ENCODE results near the gene TNFRSF9. TPM values are rescaled to one million over a fixed set of nuclear protein-coding genes. Genes with fewer than 3 reads are reported as not detected.

TNFRSF9 gene
- total and polyA plus RNA-seq, 2 of the 8 experiments (the other 6 are each of a cell fraction or from before 2014, with no cell fraction given), result not detected

DNA sequence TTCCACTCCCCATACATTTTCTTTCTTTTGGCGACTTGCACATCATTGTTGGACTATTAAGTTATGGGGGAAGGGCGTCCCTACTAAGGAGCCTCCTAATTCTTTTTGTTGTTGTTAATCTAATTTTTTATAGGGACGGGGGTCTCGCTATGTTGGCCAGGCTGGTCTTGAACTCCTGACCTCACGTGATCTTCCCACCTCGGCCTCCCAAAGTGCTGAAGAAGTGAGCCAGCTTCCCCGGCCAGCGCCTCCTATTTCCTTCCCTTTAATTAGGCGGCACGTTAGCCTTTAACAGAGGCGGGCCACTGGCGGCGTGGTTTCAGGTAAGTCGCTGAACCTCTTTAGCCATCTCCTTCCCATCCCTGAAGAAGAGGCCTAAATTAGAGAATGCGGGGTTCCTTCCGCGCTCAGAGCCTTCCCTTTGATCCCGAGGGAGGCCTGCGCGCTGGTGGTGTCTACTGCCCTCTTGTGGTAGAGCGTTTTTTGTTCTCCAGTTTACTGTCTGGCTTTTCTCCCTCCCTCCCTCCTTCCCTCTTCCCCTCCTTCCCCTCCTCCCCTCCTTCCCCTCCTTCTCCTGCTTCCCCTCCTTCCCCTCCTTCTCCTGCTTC is 38.1 kb downstream of the TNFRSF9 start:
- H3K79me1 ChIP-seq (ENCODE audit: low read depth, low read length), result no peaks in the 10 kb centered on the region
- H3K9ac ChIP-seq (replicated peaks in 1 of 4; ENCODE audit: extremely low read depth in 1 of 4, low read depth in 3 of 4, low read length in 3 of 4), result no peak overlapping the region
- ChIA-PET POLR2A (ENCODE audit: partially characterized antibody) (interaction anchor here (2.2 kb wide), 1 partner anchor 10 kb away, joined by 6 read pairs; no protein-coding TSS in a partner anchor), CTCF (ENCODE audit: partially characterized antibody) (interaction anchor here (0.7 to 2.3 kb wide), 14 partner anchors 10 to 240 kb away, joined by 3 to 9 read pairs (median 4); no protein-coding TSS in a partner anchor)
- no peaks in the 10 kb centered on the region for H3K23me2 ChIP-seq (ENCODE audit: low read depth, low read length)
- no peak overlapping the region for H2BK20ac ChIP-seq (ENCODE audit: low read length)
- WGBS, 2 experiments (ENCODE audit: extremely low coverage in 1 of 2, insufficient coverage in 1 of 2, insufficient read length in 1 of 2, insufficient replicate concordance in 2 of 2, low coverage in 1 of 2, low lambda C conversion rate in 2 of 2, missing lambda C conversion rate in 1 of 2), result 40% methylated on average over 18 of the region's 21 CpGs; no CpG with 5 or more reads in 1 of the 2 experiments
- no peak overlapping the region for H3K56ac ChIP-seq (replicated peaks; ENCODE audit: insufficient read length, low read depth, low read length)
- H2BK15ac ChIP-seq (ENCODE audit: low read length), result no peak overlapping the region
- H3K27me3 ChIP-seq (replicated peaks in 1 of 4; ENCODE audit: control insufficient read depth in 3 of 4, extremely low read depth in 1 of 4, insufficient read depth in 3 of 4, low read length in 3 of 4), result no peaks in the 10 kb centered on the region
- 0 out of 4 replicates have a peak overlapping the region, but pooled peaks of 1 of the 2 experiments have one; percentile 2 for H3K4me2 ChIP-seq (ENCODE audit: insufficient read depth in 1 of 2, low read depth in 2 of 2, low read length in 2 of 2)
- H2AFZ ChIP-seq (ENCODE audit: low read length), result no peak overlapping the region
- no peak overlapping the region for H2BK5ac ChIP-seq (ENCODE audit: low read depth, low read length)
- no peak overlapping the region for H3K4me3 ChIP-seq (ENCODE audit: extremely low read depth in 1 of 4, insufficient read depth in 2 of 4, low read depth in 3 of 4, low read length in 4 of 4)
- no peaks in the 10 kb centered on the region for H3K36me3 ChIP-seq (ENCODE audit: control insufficient read depth in 2 of 4, insufficient read depth in 4 of 4, low read length in 3 of 4)
- H2BK12ac ChIP-seq (ENCODE audit: low read depth, low read length), result no peak overlapping the region
- H4K91ac ChIP-seq (replicated peaks; ENCODE audit: insufficient read length, low read length), result no peak overlapping the region
- H2AK5ac ChIP-seq (ENCODE audit: low read depth, low read length), result no peak overlapping the region
- H4K5ac ChIP-seq (ENCODE audit: insufficient read length, low read depth, low read length), result no peak overlapping the region
- H4K8ac ChIP-seq (ENCODE audit: extremely low read depth, insufficient read depth, low read length), result no peak overlapping the region
- no peak overlapping the region for H3K27ac ChIP-seq (ENCODE audit: low read depth, low read length)
- H4K20me1 ChIP-seq (replicated peaks in 1 of 2; ENCODE audit: control insufficient read depth in 1 of 2, insufficient read depth in 2 of 2, low read length in 2 of 2), result no peaks in the 10 kb centered on the region
- no peak overlapping the region for H2BK120ac ChIP-seq (replicated peaks; ENCODE audit: low read depth, low read length)
- FAIRE-seq, result peak; percentile 78
- H3K4ac ChIP-seq (replicated peaks; ENCODE audit: insufficient read length, low read depth, low read length), result no peak overlapping the region
- no peaks in the 10 kb centered on the region for H3K79me2 ChIP-seq (ENCODE audit: control insufficient read depth in 1 of 2, insufficient read depth in 2 of 2, low read length in 2 of 2)
- H3K4me1 ChIP-seq (replicated peaks in 1 of 4; ENCODE audit: control insufficient read depth in 3 of 4, insufficient read depth in 4 of 4, low read length in 3 of 4), result no peaks in the 10 kb centered on the region
- H3K9me3 ChIP-seq (ENCODE audit: insufficient read depth in 2 of 2, low read depth in 1 of 2, low read length in 1 of 2), result no peaks in the 10 kb centered on the region
- no peak overlapping the region for H3K14ac ChIP-seq (ENCODE audit: insufficient read length)
- no peak overlapping the region for H3K18ac ChIP-seq (ENCODE audit: extremely low read depth, low read length)
- H3K23ac ChIP-seq (ENCODE audit: insufficient read length), result no peak overlapping the region
- DNase-seq (ENCODE audit: low read depth in 1 of 2, low spot score in 2 of 2), result peak; percentile 68 to 81
- no peak for TF ChIP-seq ATF2 (IDR thresholded peaks at IDR 0.05; ENCODE audit: low read length)
- 0 out of 2 replicates have a peak, but pooled peaks have one; percentile 1 for TF ChIP-seq RXRA (IDR thresholded peaks at IDR 0.05; ENCODE audit: insufficient read depth, low read depth, low read length)
- no peak for TF ChIP-seq SIX5 (IDR thresholded peaks at IDR 0.05; ENCODE audit: low read depth, low read length)
- no peak for TF ChIP-seq RFX5 (IDR thresholded peaks at IDR 0.05; ENCODE audit: borderline replicate concordance, low read depth, low read length)
- no peak for TF ChIP-seq MAFK (IDR thresholded peaks at IDR 0.05; ENCODE audit: low read depth, low read length)
- TF ChIP-seq SIN3A (conservative IDR thresholded peaks at IDR 0.05 in 1 of 2, IDR thresholded peaks at IDR 0.05 in 1 of 2; ENCODE audit: low read depth in 1 of 2, low read length in 2 of 2), result 0 out of 4 replicates have a peak, but pooled peaks of 1 of the 2 experiments have one; percentile 18
- TF ChIP-seq KDM1A (IDR thresholded peaks at IDR 0.05; ENCODE audit: borderline replicate concordance, low read length), result peak; percentile 80
- peak; percentile 80 to 82 for TF ChIP-seq RAD21 (IDR thresholded peaks at IDR 0.05 in 1 of 2, conservative IDR thresholded peaks at IDR 0.05 in 1 of 2; ENCODE audit: low read depth in 2 of 2, low read length in 2 of 2)
- no peak for TF ChIP-seq EZH2 (IDR thresholded peaks at IDR 0.05; ENCODE audit: low read depth, low read length, severe bottlenecking)
- no peak for TF ChIP-seq SP1 (IDR thresholded peaks at IDR 0.05; ENCODE audit: low read depth, low read length)

Data from H1 (cell line).